HepG2 (cell line): ENCODE measurements around the gene ARL5B. TPM values are rescaled to one million over a fixed set of nuclear protein-coding genes. Genes with fewer than 3 reads are reported as not detected.

Experiments
- CCAR2 ChIP-seq: fragments of 200-400 bp; formaldehyde crosslinking; optimal IDR thresholded peaks from 2 replicates; pipeline ENCODE3; 2018; ENCODE audit warnings: low read depth, mild to moderate bottlenecking, low read length, moderate library complexity
- CEBPB ChIP-seq: IDR thresholded peaks from 2 replicates; pipeline ENCODE4 v1.6.1; 2011; ENCODE audit warnings: low read depth, low read length, improper control_type of control experiment, borderline replicate concordance
- ELF1 ChIP-seq: sonication (generic); formaldehyde crosslinking; IDR thresholded peaks from 2 replicates; pipeline ENCODE4 v1.4.0; 2020; ENCODE audit warnings: missing genetic modification reagents
- FOXO1 ChIP-seq: sonication (generic); formaldehyde crosslinking; IDR thresholded peaks from 2 replicates; pipeline ENCODE4 v1.4.0; 2020; ENCODE audit warnings: missing genetic modification reagents
- GPN1 ChIP-seq: sonication (generic); formaldehyde crosslinking; IDR thresholded peaks from 2 replicates; pipeline ENCODE4 v1.5.1; 2020; ENCODE audit warnings: missing genetic modification reagents, borderline replicate concordance
- HCFC1 ChIP-seq: fragments of 150-350 bp; IDR thresholded peaks from 2 replicates; pipeline ENCODE4 v1.6.1; 2014; ENCODE audit warnings: low read depth, low read length
- HMG20B ChIP-seq: conservative IDR thresholded peaks from 2 replicates; pipeline ENCODE4 v1.6.1; 2016; ENCODE audit warnings: missing genetic modification reagents, missing compliant biosample characterization
- HOXA3 ChIP-seq: sonication (generic); formaldehyde crosslinking; IDR thresholded peaks from 2 replicates; pipeline ENCODE4 v1.5.0; 2020; ENCODE audit warnings: missing genetic modification reagents
- KDM4B ChIP-seq: sonication (generic); formaldehyde crosslinking; IDR thresholded peaks from 2 replicates; pipeline ENCODE4 v1.4.0; 2020; ENCODE audit warnings: missing genetic modification reagents
- KDM5A ChIP-seq: fragments of 200-600 bp; sonication (generic); IDR thresholded peaks from 2 replicates; pipeline ENCODE4 v1.7.0; 2018; ENCODE audit warnings: antibody characterized with exemption, mild to moderate bottlenecking, low read length, borderline replicate concordance
- KDM5B ChIP-seq: sonication (generic); formaldehyde crosslinking; IDR thresholded peaks from 2 replicates; pipeline ENCODE4 v1.4.0; 2020; ENCODE audit warnings: missing genetic modification reagents, mild to moderate bottlenecking, borderline replicate concordance
- MIXL1 ChIP-seq: IDR thresholded peaks from 2 replicates; pipeline ENCODE4 v1.6.1; 2016
- NFKBIZ ChIP-seq: IDR thresholded peaks from 2 replicates; pipeline ENCODE4 v1.6.1; 2018; ENCODE audit warnings: missing genetic modification reagents, missing compliant biosample characterization
- REL ChIP-seq: sonication (generic); formaldehyde crosslinking; conservative IDR thresholded peaks from 2 replicates; pipeline ENCODE4 v1.8.0; 2022; ENCODE audit warnings: mild to moderate bottlenecking, missing genetic modification reagents, moderate library complexity
- RFX5 ChIP-seq: IDR thresholded peaks from 2 replicates; pipeline ENCODE4 v1.6.1; 2011; ENCODE audit warnings: low read depth, low read length, improper control_type of control experiment
- SOX13 ChIP-seq, 3 experiments: fragments of 450-650 bp in 1 of 3; sonication (generic) in 1 of 3; formaldehyde crosslinking in 1 of 3; IDR thresholded peaks in 2 of 3; conservative IDR thresholded peaks in 1 of 3; 2 replicates each; pipeline versions ENCODE4 v1.5.0 to v1.6.1; 2016 to 2020; ENCODE audit warnings: antibody characterized with exemption in 1 of 3, mild to moderate bottlenecking in 1 of 3, missing compliant biosample characterization in 1 of 3, missing genetic modification reagents in 1 of 3, moderate library complexity in 1 of 3
- SOX5 ChIP-seq: IDR thresholded peaks from 2 replicates; pipeline ENCODE4 v1.6.1; 2016; ENCODE audit warnings: borderline replicate concordance
- TCF7 ChIP-seq: sonication (generic); IDR thresholded peaks from 2 replicates; pipeline ENCODE4 v1.6.1; 2016; ENCODE audit warnings: antibody characterized with exemption, low read depth
- ZBTB20 ChIP-seq: sonication (generic); formaldehyde crosslinking; IDR thresholded peaks from 2 replicates; pipeline ENCODE4 v1.8.1; 2023; ENCODE audit warnings: missing genetic modification reagents, low read depth, mild to moderate bottlenecking, borderline replicate concordance
- ZBTB38 ChIP-seq: sonication (generic); formaldehyde crosslinking; IDR thresholded peaks from 2 replicates; pipeline ENCODE4 v1.5.1; 2020; ENCODE audit warnings: mild to moderate bottlenecking, missing genetic modification reagents
- ZFP82 ChIP-seq: sonication (generic); formaldehyde crosslinking; IDR thresholded peaks from 2 replicates; pipeline ENCODE4 v1.5.1; 2020; ENCODE audit warnings: mild to moderate bottlenecking, missing genetic modification reagents, borderline replicate concordance
- ZNF225 ChIP-seq: sonication (generic); formaldehyde crosslinking; IDR thresholded peaks from 2 replicates; pipeline ENCODE4 v1.4.0; 2020; ENCODE audit warnings: mild to moderate bottlenecking, missing genetic modification reagents
- ZNF296 ChIP-seq: sonication (generic); formaldehyde crosslinking; conservative IDR thresholded peaks from 2 replicates; pipeline ENCODE4 v1.5.0; 2020; ENCODE audit warnings: mild to moderate bottlenecking, missing genetic modification reagents
- ZNF562 ChIP-seq: sonication (generic); formaldehyde crosslinking; IDR thresholded peaks from 2 replicates; pipeline ENCODE4 v1.8.0; 2022; ENCODE audit warnings: missing genetic modification reagents, borderline replicate concordance
- ZNF703 ChIP-seq: sonication (generic); formaldehyde crosslinking; IDR thresholded peaks from 2 replicates; pipeline ENCODE4 v1.5.1; 2020; ENCODE audit warnings: missing genetic modification reagents, mild to moderate bottlenecking, moderate library complexity, borderline replicate concordance
- ZSCAN29 ChIP-seq: sonication (generic); formaldehyde crosslinking; conservative IDR thresholded peaks from 2 replicates; pipeline ENCODE4 v1.4.0; 2020; ENCODE audit warnings: mild to moderate bottlenecking, missing genetic modification reagents
- polyA plus RNA-seq, 8 experiments: library from polyadenylated mRNA; depleted of rRNA in 3 of 8; stranded (reverse) in 7 of 8; unstranded in 1 of 8; fragments of >200 nt; fragmentation: Illumina TruSeq in 4 of 8; extraction: Trizol in 4 of 8; gene quantifications; 2 replicates each; pipeline versions ENCODE4 v1.2.1 to v1.2.3, GENCODE V29; 2011 to 2016; ENCODE audit warnings: low read depth in 4 of 8, missing spikeins in 1 of 8, mixed read lengths in 1 of 8; ENCODE audit not compliant: insufficient read depth in 1 of 8
- total RNA-seq, 5 experiments: library from RNA; depleted of rRNA; stranded (reverse); fragments of >200 nt; fragmentation: Illumina TruSeq; extraction: Trizol; gene quantifications; 2 replicates each; pipeline ENCODE4 v1.2.3, GENCODE V29; 2016; ENCODE audit warnings: low read depth in 1 of 5
- TF ChIP-seq, protein P1 (sequence below): sonication (generic); formaldehyde crosslinking; IDR thresholded peaks from 2 replicates; pipeline ENCODE4 v1.4.0; 2020; ENCODE audit warnings: missing genetic modification reagents
- TF ChIP-seq, protein P2 (sequence below): sonication (generic); formaldehyde crosslinking; conservative IDR thresholded peaks from 2 replicates; pipeline ENCODE4 v1.4.0; 2020; ENCODE audit warnings: missing genetic modification reagents
- TF ChIP-seq, protein P3 (sequence below): sonication (generic); formaldehyde crosslinking; IDR thresholded peaks from 2 replicates; pipeline ENCODE4 v1.5.0; 2020; ENCODE audit warnings: mild to moderate bottlenecking, missing genetic modification reagents

ARL5B gene
- total and polyA plus RNA-seq, 2 of the 13 experiments (the other 11 are each of a cell fraction or from before 2014, with no cell fraction given) = 26.6 to 32.7 TPM

DNA sequence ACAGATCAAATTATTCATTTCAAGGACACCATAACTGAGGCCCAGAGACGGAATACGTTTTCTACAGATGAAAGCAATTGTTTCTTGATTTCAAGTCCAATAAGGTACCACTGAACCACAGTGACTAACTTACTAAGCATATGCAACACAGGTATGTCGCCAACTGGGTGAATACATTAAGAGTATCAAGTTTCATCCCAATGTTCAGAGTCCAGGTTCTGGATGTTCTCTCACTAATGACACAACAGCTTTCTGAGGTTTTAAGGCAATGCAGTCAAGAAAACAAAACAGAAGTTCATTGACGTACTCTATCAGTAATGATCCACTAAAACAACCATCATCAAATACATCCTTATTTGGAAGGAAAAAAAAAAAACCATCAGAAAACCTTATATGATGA, 43.6 kb upstream of the ARL5B start (continued):
- peak; percentile 66; the same call in 1 of the 2 replicates for TF ChIP-seq ZBTB20 (CRISPR knock-in tag)
- TF ChIP-seq, protein P1, sequence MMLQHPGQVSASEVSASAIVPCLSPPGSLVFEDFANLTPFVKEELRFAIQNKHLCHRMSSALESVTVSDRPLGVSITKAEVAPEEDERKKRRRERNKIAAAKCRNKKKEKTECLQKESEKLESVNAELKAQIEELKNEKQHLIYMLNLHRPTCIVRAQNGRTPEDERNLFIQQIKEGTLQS (CRISPR knock-in tag) = no peak
- TF ChIP-seq ZNF225 (CRISPR knock-in tag) = no peak
- TF ChIP-seq ZNF703 (CRISPR knock-in tag) = no peak
- TF ChIP-seq ZSCAN29 = 0 out of 2 replicates have a peak, but pooled peaks have one; percentile 44
- no peak for TF ChIP-seq ZNF296 (CRISPR knock-in tag)
- TF ChIP-seq ELF1 (CRISPR knock-in tag) = no peak
- TF ChIP-seq SOX13 (IDR thresholded peaks at IDR 0.05) = no peak
- TF ChIP-seq SOX13 (CRISPR knock-in tag; conservative IDR thresholded peaks at IDR 0.05 in 1 of 2, IDR thresholded peaks at IDR 0.05 in 1 of 2) = peak in 1 of 2 experiments; percentile 61; a peak in 1 of 4 replicates
- TF ChIP-seq HOXA3 (CRISPR knock-in tag) = 0 out of 2 replicates have a peak, but pooled peaks have one; percentile 16
- peak; percentile 42; the same call in 1 of the 2 replicates for TF ChIP-seq MIXL1
- TF ChIP-seq ZNF562 (CRISPR knock-in tag) = no peak
- TF ChIP-seq HCFC1 = no peak
- TF ChIP-seq GPN1 (CRISPR knock-in tag) = no peak
- 0 out of 2 replicates have a peak, but pooled peaks have one; percentile 21 for TF ChIP-seq TCF7
- TF ChIP-seq, protein P2, sequence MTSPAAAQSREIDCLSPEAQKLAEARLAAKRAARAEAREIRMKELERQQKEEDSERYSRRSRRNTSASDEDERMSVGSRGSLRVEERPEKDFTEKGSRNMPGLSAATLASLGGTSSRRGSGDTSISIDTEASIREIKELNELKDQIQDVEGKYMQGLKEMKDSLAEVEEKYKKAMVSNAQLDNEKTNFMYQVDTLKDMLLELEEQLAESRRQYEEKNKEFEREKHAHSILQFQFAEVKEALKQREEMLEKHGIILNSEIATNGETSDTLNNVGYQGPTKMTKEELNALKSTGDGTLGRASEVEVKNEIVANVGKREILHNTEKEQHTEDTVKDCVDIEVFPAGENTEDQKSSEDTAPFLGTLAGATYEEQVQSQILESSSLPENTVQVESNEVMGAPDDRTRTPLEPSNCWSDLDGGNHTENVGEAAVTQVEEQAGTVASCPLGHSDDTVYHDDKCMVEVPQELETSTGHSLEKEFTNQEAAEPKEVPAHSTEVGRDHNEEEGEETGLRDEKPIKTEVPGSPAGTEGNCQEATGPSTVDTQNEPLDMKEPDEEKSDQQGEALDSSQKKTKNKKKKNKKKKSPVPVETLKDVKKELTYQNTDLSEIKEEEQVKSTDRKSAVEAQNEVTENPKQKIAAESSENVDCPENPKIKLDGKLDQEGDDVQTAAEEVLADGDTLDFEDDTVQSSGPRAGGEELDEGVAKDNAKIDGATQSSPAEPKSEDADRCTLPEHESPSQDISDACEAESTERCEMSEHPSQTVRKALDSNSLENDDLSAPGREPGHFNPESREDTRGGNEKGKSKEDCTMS (CRISPR knock-in tag) = no peak
- no peak for TF ChIP-seq ZBTB38 (CRISPR knock-in tag)
- no peak for TF ChIP-seq KDM5B
- TF ChIP-seq HMG20B (CRISPR knock-in tag) = no peak
- TF ChIP-seq CEBPB = peak; percentile 55; the same call in 1 of the 2 replicates
- TF ChIP-seq, protein P3, sequence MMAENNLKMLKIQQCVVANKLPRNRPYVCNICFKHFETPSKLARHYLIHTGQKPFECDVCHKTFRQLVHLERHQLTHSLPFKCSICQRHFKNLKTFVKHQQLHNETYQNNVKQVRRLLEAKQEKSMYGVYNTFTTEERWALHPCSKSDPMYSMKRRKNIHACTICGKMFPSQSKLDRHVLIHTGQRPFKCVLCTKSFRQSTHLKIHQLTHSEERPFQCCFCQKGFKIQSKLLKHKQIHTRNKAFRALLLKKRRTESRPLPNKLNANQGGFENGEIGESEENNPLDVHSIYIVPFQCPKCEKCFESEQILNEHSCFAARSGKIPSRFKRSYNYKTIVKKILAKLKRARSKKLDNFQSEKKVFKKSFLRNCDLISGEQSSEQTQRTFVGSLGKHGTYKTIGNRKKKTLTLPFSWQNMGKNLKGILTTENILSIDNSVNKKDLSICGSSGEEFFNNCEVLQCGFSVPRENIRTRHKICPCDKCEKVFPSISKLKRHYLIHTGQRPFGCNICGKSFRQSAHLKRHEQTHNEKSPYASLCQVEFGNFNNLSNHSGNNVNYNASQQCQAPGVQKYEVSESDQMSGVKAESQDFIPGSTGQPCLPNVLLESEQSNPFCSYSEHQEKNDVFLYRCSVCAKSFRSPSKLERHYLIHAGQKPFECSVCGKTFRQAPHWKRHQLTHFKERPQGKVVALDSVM (CRISPR knock-in tag) = no peak
- no peak for TF ChIP-seq CCAR2
- no peak for TF ChIP-seq KDM4B
- TF ChIP-seq KDM5A = no peak
- TF ChIP-seq RFX5 = no peak
- no peak for TF ChIP-seq REL (CRISPR knock-in tag)
- no peak for TF ChIP-seq ZFP82
- no peak for TF ChIP-seq NFKBIZ (CRISPR knock-in tag)
- TF ChIP-seq SOX5 (CRISPR knock-in tag) = peak; percentile 68; the same call in 1 of the 2 replicates
- peak; percentile 15; the same call in 1 of the 2 replicates for TF ChIP-seq FOXO1 (CRISPR knock-in tag)
